Neural cell (in vitro differentiated cells): ENCODE measurements around the gene TLE7.

ENCODE experiments used
- CTCF ChIP-seq: fragments of 450-650 bp; IDR thresholded peaks from 2 replicates; pipeline ENCODE4 v1.5.1; 2014; ENCODE audit warnings: antibody characterized with exemption, mild to moderate bottlenecking, moderate library complexity; ENCODE audit not compliant: poor library complexity, severe bottlenecking
- EZH2 ChIP-seq: fragments of 200-600, 300-800 bp; shearing (Covaris generic), sonication (generic); IDR thresholded peaks from 2 replicates; pipeline ENCODE4 v1.6.1; 2014; ENCODE audit warnings: antibody characterized with exemption, low read length, borderline replicate concordance, mild to moderate bottlenecking; ENCODE audit not compliant: insufficient read depth, poor library complexity, severe bottlenecking
- POLR2AphosphoS5 ChIP-seq: IDR thresholded peaks from 2 replicates; pipeline ENCODE4 v1.6.1; 2012
- RAD21 ChIP-seq: fragments of 450-650 bp; conservative IDR thresholded peaks from 2 replicates; pipeline ENCODE4 v1.6.1; 2014; ENCODE audit warnings: antibody characterized with exemption, mild to moderate bottlenecking, moderate library complexity
- TAF1 ChIP-seq: IDR thresholded peaks from 2 replicates; pipeline ENCODE4 v1.6.1; 2012; ENCODE audit warnings: low read depth

GRCh38 chr16:71440669-71441347 is 1.0 kb downstream of the TLE7 start:
- TF ChIP-seq EZH2 (no peak), CTCF (no peak), POLR2AphosphoS5 (no peak), TAF1 (no peak), RAD21 (no peak)
